ENCODE results near the gene CDK14.

DNA sequence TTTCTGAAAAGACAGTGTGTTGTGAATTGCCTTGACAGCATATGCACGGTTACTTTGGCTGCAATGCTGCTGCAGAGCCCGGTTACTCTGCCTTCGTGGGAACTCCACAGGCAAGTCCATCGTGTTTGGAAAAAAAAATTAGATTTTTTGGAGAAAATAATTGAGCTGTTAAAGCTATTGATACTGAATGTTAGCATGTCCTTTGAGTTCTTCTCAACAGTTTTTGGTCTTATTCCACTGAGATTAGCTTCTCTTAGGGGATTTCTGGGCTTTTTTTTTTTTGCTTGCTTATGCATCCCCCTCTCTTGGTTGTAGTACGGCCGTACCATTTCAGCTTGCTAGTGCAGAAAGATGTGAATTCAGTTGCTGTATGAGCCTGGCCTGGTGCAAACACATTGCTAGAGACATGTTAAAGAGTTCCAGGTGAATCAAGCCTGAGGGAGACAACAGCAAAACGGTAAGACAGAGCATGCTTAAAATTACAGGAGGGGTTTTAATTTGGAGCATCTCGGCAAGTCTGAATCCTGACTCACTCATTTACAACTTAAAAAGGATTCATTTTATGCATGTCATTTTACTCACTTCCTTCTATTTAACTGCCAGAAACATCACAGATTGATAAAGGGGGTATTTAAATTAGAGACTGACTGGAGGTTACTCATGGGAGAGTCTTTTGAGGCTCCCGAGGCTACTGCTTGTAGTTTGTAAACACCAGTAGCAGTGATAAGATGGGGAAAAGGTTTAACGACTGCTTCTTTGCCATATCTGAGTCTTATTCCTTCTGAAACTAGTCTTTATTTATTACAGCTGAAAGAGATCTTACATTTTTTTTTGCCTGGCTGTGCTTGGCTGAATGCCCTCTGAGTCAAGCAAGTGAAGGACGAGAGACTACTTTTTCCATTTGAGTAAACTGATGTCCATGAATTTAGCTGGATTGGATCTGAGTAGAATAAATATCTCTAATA is 113.7 kb downstream of the CDK14 start:
- TF ChIP-seq, protein P1, sequence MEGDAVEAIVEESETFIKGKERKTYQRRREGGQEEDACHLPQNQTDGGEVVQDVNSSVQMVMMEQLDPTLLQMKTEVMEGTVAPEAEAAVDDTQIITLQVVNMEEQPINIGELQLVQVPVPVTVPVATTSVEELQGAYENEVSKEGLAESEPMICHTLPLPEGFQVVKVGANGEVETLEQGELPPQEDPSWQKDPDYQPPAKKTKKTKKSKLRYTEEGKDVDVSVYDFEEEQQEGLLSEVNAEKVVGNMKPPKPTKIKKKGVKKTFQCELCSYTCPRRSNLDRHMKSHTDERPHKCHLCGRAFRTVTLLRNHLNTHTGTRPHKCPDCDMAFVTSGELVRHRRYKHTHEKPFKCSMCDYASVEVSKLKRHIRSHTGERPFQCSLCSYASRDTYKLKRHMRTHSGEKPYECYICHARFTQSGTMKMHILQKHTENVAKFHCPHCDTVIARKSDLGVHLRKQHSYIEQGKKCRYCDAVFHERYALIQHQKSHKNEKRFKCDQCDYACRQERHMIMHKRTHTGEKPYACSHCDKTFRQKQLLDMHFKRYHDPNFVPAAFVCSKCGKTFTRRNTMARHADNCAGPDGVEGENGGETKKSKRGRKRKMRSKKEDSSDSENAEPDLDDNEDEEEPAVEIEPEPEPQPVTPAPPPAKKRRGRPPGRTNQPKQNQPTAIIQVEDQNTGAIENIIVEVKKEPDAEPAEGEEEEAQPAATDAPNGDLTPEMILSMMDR (IDR thresholded peaks at IDR 0.05; ENCODE audit: low read length) = no peak
- TF ChIP-seq EZH2phosphoT487 (IDR thresholded peaks at IDR 0.05; ENCODE audit: low read length) = no peak
